CD8-positive, alpha-beta memory T cell (primary cell): ENCODE results near the gene CHRNA3. TPM values are rescaled to one million over a fixed set of nuclear protein-coding genes. Genes with fewer than 3 reads are reported as not detected.

ENCODE experiments used
- polyA plus RNA-seq: library from polyadenylated mRNA; unstranded; fragments of 300-500 nt; fragmentation: Illumina TruSeq; gene quantifications from one replicate; pipeline ENCODE4 v1.2.3, GENCODE V29; 2021
- total RNA-seq, 2 experiments: library from RNA; stranded (reverse); gene quantifications; one replicate each; pipeline ENCODE4 v1.2.3, GENCODE V29; 2021

The CHRNA3 gene
- total and polyA plus RNA-seq, 3 experiments from 2014 or later: not detected

Other genes starting within 250 kb of the CHRNA3 start
- 10 to 100 TPM; 62.2 to 69.3 TPM for gene IREB2, start 182.8 kb downstream of the CHRNA3 start, total RNA-seq
- 18.5 TPM for gene IREB2, start 182.8 kb downstream of the CHRNA3 start, polyA plus RNA-seq
- gene HYKK, start 113.4 kb downstream of the CHRNA3 start, total RNA-seq: under 1 TPM; 0.82 to 0.94 TPM
- 2.0 TPM for gene HYKK, start 113.4 kb downstream of the CHRNA3 start, polyA plus RNA-seq
- 100 to 1,000 TPM; 228 to 239 TPM for gene PSMA4, start 80.6 kb downstream of the CHRNA3 start, total RNA-seq
- gene PSMA4, start 80.6 kb downstream of the CHRNA3 start, polyA plus RNA-seq: 232 TPM
- gene CHRNA5, start 55.5 kb downstream of the CHRNA3 start, total RNA-seq: 1 to 10 TPM; 8.4 to 8.9 TPM
- gene CHRNA5, start 55.5 kb downstream of the CHRNA3 start, polyA plus RNA-seq: 0.89 TPM
- gene CHRNB4, start 20.2 kb upstream of the CHRNA3 start, total RNA-seq: not detected
- gene CHRNB4, start 20.2 kb upstream of the CHRNA3 start, polyA plus RNA-seq: not detected
- gene ADAMTS7, start 190.5 kb upstream of the CHRNA3 start, total RNA-seq: under 1 TPM; 0.07 to 0.13 TPM
- gene ADAMTS7, start 190.5 kb upstream of the CHRNA3 start, polyA plus RNA-seq: not detected